Measurements from ENCODE around the gene CLBA1.

The CLBA1 gene

GRCh38 chr14:104980611-104981531 lies 4.7 kb upstream of the CLBA1 start:
- DNase-seq (ENCODE audit: low spot score), result no peak

- no peak for DNase-seq (ENCODE audit: low spot score)
Measured at GRCh38 chr14:104981699-104982541, 3.7 kb upstream of the CLBA1 start.

GRCh38 chr14:104982548-104983230 lies 2.9 kb upstream of the CLBA1 start:
- no peak for DNase-seq (ENCODE audit: low spot score)

GRCh38 chr14:104983231-104983721 lies 2.3 kb upstream of the CLBA1 start:
- DNase-seq (ENCODE audit: low spot score), result no peak

GRCh38 chr14:104984056-104984894 lies 1.3 kb upstream of the CLBA1 start:
- DNase-seq (ENCODE audit: low spot score), result no peak

GRCh38 chr14:104986487-104987164 lies 1.0 kb downstream of the CLBA1 start:
- DNase-seq (ENCODE audit: low spot score), result no peak

- no peak for DNase-seq (ENCODE audit: low spot score)
Measured at GRCh38 chr14:104989236-104989950, 3.8 kb downstream of the CLBA1 start.

GRCh38 chr14:104989951-104990303 lies 4.3 kb downstream of the CLBA1 start:
- DNase-seq (ENCODE audit: low spot score), result no peak

- no peak for DNase-seq (ENCODE audit: low spot score)
Measured at GRCh38 chr14:104991896-104992230, 6.3 kb downstream of the CLBA1 start.

GRCh38 chr14:104992501-104992900 lies 6.9 kb downstream of the CLBA1 start:
- DNase-seq (ENCODE audit: low spot score), result no peak

- DNase-seq (ENCODE audit: low spot score), result no peak
Measured at GRCh38 chr14:104993306-104993705, 7.7 kb downstream of the CLBA1 start.

GRCh38 chr14:104993808-104994591 lies 8.4 kb downstream of the CLBA1 start:
- no peak for DNase-seq (ENCODE audit: low spot score)

GRCh38 chr14:104994978-104995377 lies 9.4 kb downstream of the CLBA1 start:
- no peak for DNase-seq (ENCODE audit: low spot score)

GRCh38 chr14:104996032-104996431 lies 10.4 kb downstream of the CLBA1 start:
- no peak for DNase-seq (ENCODE audit: low spot score)

GRCh38 chr14:104996483-104996882 lies 10.9 kb downstream of the CLBA1 start:
- no peak for DNase-seq (ENCODE audit: low spot score)

GRCh38 chr14:104998801-104999200 lies 13.2 kb downstream of the CLBA1 start:
- DNase-seq (ENCODE audit: low spot score), result no peak

GRCh38 chr14:104999361-104999760 lies 13.8 kb downstream of the CLBA1 start:
- DNase-seq (ENCODE audit: low spot score), result no peak

GRCh38 chr14:105005329-105005928 lies 19.8 kb downstream of the CLBA1 start:
- DNase-seq (ENCODE audit: low spot score), result no peak

All from HuH-7 (cell line).